Upper lobe of left lung (tissue), 4 donors: ENCODE data around the gene PIP5K1C.

Source experiments
- CTCF ChIP-seq, 6 experiments: fragments of 450-650 bp in 4 of 6; fragments of 200-600 bp in 2 of 6; sonication (generic) in 2 of 6; IDR thresholded peaks; one replicate each; pipeline ENCODE4 v1.5.1; 2016 to 2019; ENCODE audit warnings: antibody characterized with exemption in 6 of 6
- EP300 ChIP-seq, 4 donors: sonication (generic); formaldehyde crosslinking; IDR thresholded peaks; one replicate each; pipeline ENCODE4 v1.5.1; 2017; ENCODE audit warnings: antibody characterized with exemption in 4 of 4, control low read depth in 2 of 4
- POLR2AphosphoS5 ChIP-seq, 2 donors: sonication (generic); formaldehyde crosslinking; IDR thresholded peaks; one replicate each; pipeline ENCODE4 v1.5.1; 2017; ENCODE audit warnings: antibody characterized with exemption in 2 of 2

- TF ChIP-seq CTCF (IDR thresholded peaks at IDR 0.05) (no peak), POLR2AphosphoS5 (IDR thresholded peaks at IDR 0.05) (no peak), EP300 (IDR thresholded peaks at IDR 0.05) (no peak)
These were observed 19.6 kb upstream of the PIP5K1C start for GRCh38 chr19:3719868-3720267.
